HG03565 (cell line): ENCODE measurements around the gene EYA4.

Source experiments
- ATAC-seq: cut with Tn5 transposase; IDR thresholded peaks from one replicate; pipeline ENCODE4 v1.9.1; 2021; ENCODE audit warnings: mild to moderate bottlenecking, moderate library complexity; ENCODE audit not compliant: unreplicated experiment

The EYA4 gene

GRCh38 chr6:133241086-133241900, at the start of gene EYA4:
EYA4 (plus strand) TSS chr6:133241357; CDS start chr6:133274781, 33,424 bp downstream.
- no peak for ATAC-seq

- no peak for ATAC-seq
Measured at GRCh38 chr6:133193396-133193795, 47.8 kb upstream of the EYA4 start.

- no peak for ATAC-seq
Measured at GRCh38 chr6:133198725-133199124, 42.4 kb upstream of the EYA4 start.

- no peak for ATAC-seq
Measured at GRCh38 chr6:133201231-133201630, 39.9 kb upstream of the EYA4 start.

GRCh38 chr6:133202610-133203343, 38.4 kb upstream of the EYA4 start:
- ATAC-seq, result no peak

GRCh38 chr6:133203344-133203697, 37.8 kb upstream of the EYA4 start:
- no peak for ATAC-seq

- no peak for ATAC-seq
Measured at GRCh38 chr6:133205304-133205703, 35.9 kb upstream of the EYA4 start.

GRCh38 chr6:133206942-133207341, 34.2 kb upstream of the EYA4 start:
- no peak for ATAC-seq

GRCh38 chr6:133207754-133208153, 33.4 kb upstream of the EYA4 start:
- ATAC-seq, result no peak

GRCh38 chr6:133208183-133208755, 32.9 kb upstream of the EYA4 start:
- no peak for ATAC-seq

GRCh38 chr6:133214267-133214666, 26.9 kb upstream of the EYA4 start:
- ATAC-seq, result no peak

GRCh38 chr6:133218852-133219251, 22.3 kb upstream of the EYA4 start:
- no peak for ATAC-seq

GRCh38 chr6:133223452-133224029, 17.6 kb upstream of the EYA4 start:
- ATAC-seq, result no peak

- ATAC-seq, result no peak
Measured at GRCh38 chr6:133225560-133225959, 15.6 kb upstream of the EYA4 start.

GRCh38 chr6:133227344-133227743, 13.8 kb upstream of the EYA4 start:
- no peak for ATAC-seq

GRCh38 chr6:133230052-133230451, 11.1 kb upstream of the EYA4 start:
- no peak for ATAC-seq

- no peak for ATAC-seq
Measured at GRCh38 chr6:133235221-133235620, 5.9 kb upstream of the EYA4 start.

GRCh38 chr6:133236932-133237331, 4.2 kb upstream of the EYA4 start:
- ATAC-seq, result no peak

GRCh38 chr6:133240511-133241085, 559 bp upstream of the EYA4 start:
- ATAC-seq, result no peak

- no peak for ATAC-seq
Measured at GRCh38 chr6:133241901-133242636, 912 bp downstream of the EYA4 start.
